ENCODE results near the gene INPPL1.

DNA sequence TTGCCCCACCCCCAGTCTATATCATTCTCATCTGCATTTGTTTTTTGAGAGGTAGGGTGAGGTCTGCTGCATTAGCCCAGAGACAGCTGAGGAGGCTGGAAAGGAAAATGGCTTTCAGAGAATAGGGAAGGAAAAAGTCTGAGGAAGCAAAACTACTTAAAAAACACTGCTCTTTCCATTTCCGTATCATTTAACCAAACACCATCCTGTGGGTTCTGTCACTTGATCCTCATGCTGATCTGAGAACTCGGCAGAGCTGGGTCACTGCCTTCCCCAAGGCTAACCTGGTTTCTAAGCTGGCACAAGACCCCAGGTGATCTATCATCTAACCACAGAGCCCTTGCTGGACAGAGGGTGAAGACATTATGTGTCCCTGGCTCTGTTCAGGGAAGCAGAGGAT, 6.7 kb upstream of the INPPL1 start:
- TF ChIP-seq, protein P1, sequence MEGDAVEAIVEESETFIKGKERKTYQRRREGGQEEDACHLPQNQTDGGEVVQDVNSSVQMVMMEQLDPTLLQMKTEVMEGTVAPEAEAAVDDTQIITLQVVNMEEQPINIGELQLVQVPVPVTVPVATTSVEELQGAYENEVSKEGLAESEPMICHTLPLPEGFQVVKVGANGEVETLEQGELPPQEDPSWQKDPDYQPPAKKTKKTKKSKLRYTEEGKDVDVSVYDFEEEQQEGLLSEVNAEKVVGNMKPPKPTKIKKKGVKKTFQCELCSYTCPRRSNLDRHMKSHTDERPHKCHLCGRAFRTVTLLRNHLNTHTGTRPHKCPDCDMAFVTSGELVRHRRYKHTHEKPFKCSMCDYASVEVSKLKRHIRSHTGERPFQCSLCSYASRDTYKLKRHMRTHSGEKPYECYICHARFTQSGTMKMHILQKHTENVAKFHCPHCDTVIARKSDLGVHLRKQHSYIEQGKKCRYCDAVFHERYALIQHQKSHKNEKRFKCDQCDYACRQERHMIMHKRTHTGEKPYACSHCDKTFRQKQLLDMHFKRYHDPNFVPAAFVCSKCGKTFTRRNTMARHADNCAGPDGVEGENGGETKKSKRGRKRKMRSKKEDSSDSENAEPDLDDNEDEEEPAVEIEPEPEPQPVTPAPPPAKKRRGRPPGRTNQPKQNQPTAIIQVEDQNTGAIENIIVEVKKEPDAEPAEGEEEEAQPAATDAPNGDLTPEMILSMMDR (IDR thresholded peaks at IDR 0.05; ENCODE audit: low read depth, low read length), result no peak
- no peak for TF ChIP-seq EZH2phosphoT487 (IDR thresholded peaks at IDR 0.05; ENCODE audit: low read depth)
